HG02571 (cell line): Measurements from ENCODE around the gene TMEM131.

Experiments
- ATAC-seq: cut with Tn5 transposase; IDR thresholded peaks from one replicate; pipeline ENCODE4 v1.9.1; 2021; ENCODE audit warnings: mild to moderate bottlenecking, moderate library complexity; ENCODE audit not compliant: unreplicated experiment

Gene TMEM131

GRCh38 chr2:97727296-97727695 lies 268.5 kb downstream of the TMEM131 start:
- no peak for ATAC-seq

- no peak for ATAC-seq
These were observed 269.3 kb downstream of the TMEM131 start for GRCh38 chr2:97726261-97727064.

GRCh38 chr2:97724946-97725688 lies 270.6 kb downstream of the TMEM131 start:
- ATAC-seq = no peak

- ATAC-seq = no peak
These were observed 271.2 kb downstream of the TMEM131 start for GRCh38 chr2:97724501-97724900.

GRCh38 chr2:97724073-97724410 lies 271.7 kb downstream of the TMEM131 start:
- ATAC-seq = no peak

GRCh38 chr2:97723156-97724072 lies 272.3 kb downstream of the TMEM131 start:
- no peak for ATAC-seq

GRCh38 chr2:97722227-97722626 lies 273.5 kb downstream of the TMEM131 start:
- no peak for ATAC-seq

GRCh38 chr2:97720746-97721145 lies 275.0 kb downstream of the TMEM131 start:
- ATAC-seq = no peak

GRCh38 chr2:97719362-97720155 lies 276.2 kb downstream of the TMEM131 start:
- no peak for ATAC-seq

GRCh38 chr2:97718942-97719341 lies 276.8 kb downstream of the TMEM131 start:
- no peak for ATAC-seq

- no peak for ATAC-seq
These were observed 277.5 kb downstream of the TMEM131 start for GRCh38 chr2:97718051-97718882.

- ATAC-seq = no peak
These were observed 278.1 kb downstream of the TMEM131 start for GRCh38 chr2:97717613-97717995.

- no peak for ATAC-seq
These were observed 278.8 kb downstream of the TMEM131 start for GRCh38 chr2:97716695-97717612.

- ATAC-seq = no peak
These were observed 279.6 kb downstream of the TMEM131 start for GRCh38 chr2:97715951-97716694.

GRCh38 chr2:97714950-97715652 lies 280.6 kb downstream of the TMEM131 start:
- no peak for ATAC-seq

GRCh38 chr2:97714084-97714949 lies 281.4 kb downstream of the TMEM131 start:
- ATAC-seq = no peak
